ENCODE results near the gene KPNA1.

DNA sequence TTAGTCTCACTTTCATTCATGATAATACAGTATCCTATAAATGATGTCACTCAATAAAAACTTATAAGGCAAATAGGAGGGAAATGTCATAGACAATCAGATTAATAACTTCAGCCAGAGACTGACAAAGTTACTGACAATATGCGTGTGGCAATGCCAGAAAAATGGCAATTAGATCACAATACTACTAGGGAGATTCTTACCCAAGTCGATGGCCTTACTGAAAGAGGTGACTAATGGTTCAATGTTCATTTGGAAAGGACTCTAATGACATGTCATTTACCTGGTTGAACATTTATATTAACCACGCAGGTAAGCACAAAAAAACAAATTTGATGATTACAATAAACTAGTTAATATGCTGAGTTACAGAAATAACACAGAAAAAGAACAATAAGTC, 52.9 kb downstream of the KPNA1 start:
- TF ChIP-seq POLR2A (IDR thresholded peaks at IDR 0.05; ENCODE audit: low read length) (no peak), GATA1 (IDR thresholded peaks at IDR 0.05; ENCODE audit: low read depth, low read length) (no peak)
